GM19043 (cell line): ENCODE data around the gene CDK10.

Source experiments
- ATAC-seq: cut with Tn5 transposase; IDR thresholded peaks from one replicate; pipeline ENCODE4 v1.9.1; 2021; ENCODE audit warnings: low read depth; ENCODE audit not compliant: unreplicated experiment

Gene CDK10

GRCh38 chr16:89710709-89711564 is 24.4 kb downstream of the CDK10 start:
- ATAC-seq: no peak

- ATAC-seq: peak; percentile 50
Measured at GRCh38 chr16:89711601-89712273, 25.2 kb downstream of the CDK10 start.

- no peak for ATAC-seq
Measured at GRCh38 chr16:89712274-89712781, 25.8 kb downstream of the CDK10 start.

GRCh38 chr16:89716493-89716892 is 30.0 kb downstream of the CDK10 start:
- ATAC-seq: no peak

GRCh38 chr16:89716916-89717687 is 30.6 kb downstream of the CDK10 start:
- ATAC-seq: no peak

- no peak for ATAC-seq
Measured at GRCh38 chr16:89717688-89718505, 31.4 kb downstream of the CDK10 start.

GRCh38 chr16:89720551-89720812 is 34.0 kb downstream of the CDK10 start:
- ATAC-seq: no peak

GRCh38 chr16:89720813-89721545 is 34.5 kb downstream of the CDK10 start, which contains the start of the genes VPS9D1 and ZNF276:
TSS of gene VPS9D1 (minus strand) at chr16:89720898. CDS start at chr16:89720861, 37 bp downstream.
TSS of gene ZNF276 (plus strand) at chr16:89721537. CDS start at chr16:89721641, 104 bp downstream.
- no peak for ATAC-seq

GRCh38 chr16:89721546-89722391 is 35.3 kb downstream of the CDK10 start:
- ATAC-seq: no peak

GRCh38 chr16:89722392-89723278 is 36.1 kb downstream of the CDK10 start:
- ATAC-seq: no peak

- no peak for ATAC-seq
Measured at GRCh38 chr16:89723279-89724250, 37.1 kb downstream of the CDK10 start.

- no peak for ATAC-seq
Measured at GRCh38 chr16:89727406-89728120, 41.1 kb downstream of the CDK10 start.

- no peak for ATAC-seq
Measured at GRCh38 chr16:89729293-89729692, 42.8 kb downstream of the CDK10 start.

GRCh38 chr16:89729863-89730593 is 43.5 kb downstream of the CDK10 start:
- ATAC-seq: no peak

GRCh38 chr16:89730610-89731234 is 44.2 kb downstream of the CDK10 start:
- ATAC-seq: no peak
